ENCODE results near the gene SPOCK1.

Gene SPOCK1

DNA sequence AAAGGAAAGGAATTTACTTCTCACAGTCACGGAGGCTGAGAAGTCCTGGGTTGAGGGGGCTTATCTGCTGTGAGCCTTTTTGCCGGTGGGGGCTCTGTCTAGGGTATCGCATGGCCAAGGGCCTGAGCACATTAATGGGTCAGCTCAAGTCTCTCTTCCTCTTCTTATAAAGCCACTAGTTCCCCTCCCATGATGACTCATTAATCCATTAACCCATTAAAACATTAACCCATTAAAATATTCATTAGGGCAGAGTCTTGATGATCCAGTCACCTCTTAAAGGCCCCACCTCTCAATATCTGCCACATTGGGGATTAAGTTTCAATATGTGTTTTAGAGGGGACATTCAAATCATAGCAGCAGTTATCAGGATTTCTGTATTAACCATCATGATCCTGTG is 406.3 kb downstream of the SPOCK1 start:
- H3K36me3 ChIP-seq (ENCODE audit: control insufficient read depth in 5 of 5, insufficient read depth in 5 of 5, low read length in 5 of 5), result no peaks in the 10 kb centered on the region
- no peaks in the 10 kb centered on the region for H3K9me3 ChIP-seq (ENCODE audit: control insufficient read depth in 5 of 5, low read length in 5 of 5)
- H3K9ac ChIP-seq (ENCODE audit: low read length in 5 of 5), result no peak overlapping the region
- no peaks in the 10 kb centered on the region for H3K4me1 ChIP-seq (ENCODE audit: control insufficient read depth in 5 of 5, insufficient read depth in 5 of 5, low read length in 5 of 5)
- no peak overlapping the region for H3K4me3 ChIP-seq (ENCODE audit: low read depth in 1 of 5, low read length in 5 of 5)
- H3K27me3 ChIP-seq (ENCODE audit: control insufficient read depth in 5 of 5, insufficient read depth in 4 of 5, low read length in 5 of 5), result no peaks in the 10 kb centered on the region
- no peak overlapping the region for H3K27ac ChIP-seq (ENCODE audit: low read depth, low read length)

DNA sequence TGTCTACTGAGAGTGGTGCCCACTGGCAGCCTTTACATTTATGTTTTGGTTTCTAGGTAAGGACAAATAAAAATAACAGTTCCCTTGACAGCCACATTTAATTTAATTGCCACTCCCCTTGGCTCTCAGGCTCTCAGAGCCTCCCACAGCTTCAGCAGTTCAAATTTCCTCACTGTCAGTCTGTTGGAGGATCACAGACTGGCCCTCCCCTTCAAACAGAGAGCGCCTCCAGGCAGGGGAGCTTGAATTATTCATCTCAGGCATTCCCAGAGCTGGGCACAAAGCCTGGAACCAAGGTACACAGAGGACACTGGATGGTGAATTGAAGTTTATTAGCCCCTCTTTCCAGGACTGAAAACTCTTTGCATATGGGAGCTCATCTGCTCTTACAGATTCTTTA is 407.7 kb downstream of the SPOCK1 start:
- no peak overlapping the region for H3K9ac ChIP-seq (ENCODE audit: low read length in 5 of 5)
- H3K9me3 ChIP-seq (ENCODE audit: control insufficient read depth in 5 of 5, low read length in 5 of 5), result no peaks in the 10 kb centered on the region
- H3K36me3 ChIP-seq (ENCODE audit: control insufficient read depth in 5 of 5, insufficient read depth in 5 of 5, low read length in 5 of 5), result no peaks in the 10 kb centered on the region
- no peak overlapping the region for H3K4me3 ChIP-seq (ENCODE audit: low read depth in 1 of 5, low read length in 5 of 5)
- no peaks in the 10 kb centered on the region for H3K27me3 ChIP-seq (ENCODE audit: control insufficient read depth in 5 of 5, insufficient read depth in 4 of 5, low read length in 5 of 5)
- no peaks in the 10 kb centered on the region for H3K4me1 ChIP-seq (ENCODE audit: control insufficient read depth in 5 of 5, insufficient read depth in 5 of 5, low read length in 5 of 5)
- H3K27ac ChIP-seq (ENCODE audit: low read depth, low read length), result no peak overlapping the region

DNA sequence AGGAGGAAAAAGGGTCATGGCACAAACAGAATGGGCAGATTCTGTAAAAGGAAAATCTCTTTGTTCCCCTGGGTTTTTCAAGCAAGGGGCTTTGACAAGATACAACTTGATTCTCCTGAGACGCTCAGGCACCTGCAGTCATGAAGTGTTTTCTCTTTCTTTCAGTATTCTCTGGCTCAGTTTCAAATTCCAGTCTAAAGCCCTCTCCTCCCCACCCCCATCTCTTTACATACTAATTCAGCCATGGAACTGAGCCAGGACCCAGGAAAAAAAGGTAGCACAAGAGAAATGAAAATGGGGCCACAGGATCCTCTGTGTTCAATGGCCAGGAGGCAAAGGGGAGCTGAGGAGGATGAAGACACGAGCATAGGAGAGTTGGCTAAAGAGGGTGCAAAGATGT is 408.4 kb downstream of the SPOCK1 start:
- Histone ChIP-seq H3K36me3 (ENCODE audit: control insufficient read depth in 5 of 5, insufficient read depth in 5 of 5, low read length in 5 of 5) (no peaks in the 10 kb centered on the region), H3K27me3 (ENCODE audit: control insufficient read depth in 5 of 5, insufficient read depth in 4 of 5, low read length in 5 of 5) (peaks cover 0 to 2% (median 0%) of the 10 kb centered on the region in 5 donors), H3K4me1 (ENCODE audit: control insufficient read depth in 5 of 5, insufficient read depth in 5 of 5, low read length in 5 of 5) (no peaks in the 10 kb centered on the region), H3K9me3 (ENCODE audit: control insufficient read depth in 5 of 5, low read length in 5 of 5) (no peaks in the 10 kb centered on the region), H3K27ac (ENCODE audit: low read depth, low read length) (no peak overlapping the region), H3K9ac (ENCODE audit: low read length in 5 of 5) (no peak overlapping the region), H3K4me3 (ENCODE audit: low read depth in 1 of 5, low read length in 5 of 5) (no peak overlapping the region)

DNA sequence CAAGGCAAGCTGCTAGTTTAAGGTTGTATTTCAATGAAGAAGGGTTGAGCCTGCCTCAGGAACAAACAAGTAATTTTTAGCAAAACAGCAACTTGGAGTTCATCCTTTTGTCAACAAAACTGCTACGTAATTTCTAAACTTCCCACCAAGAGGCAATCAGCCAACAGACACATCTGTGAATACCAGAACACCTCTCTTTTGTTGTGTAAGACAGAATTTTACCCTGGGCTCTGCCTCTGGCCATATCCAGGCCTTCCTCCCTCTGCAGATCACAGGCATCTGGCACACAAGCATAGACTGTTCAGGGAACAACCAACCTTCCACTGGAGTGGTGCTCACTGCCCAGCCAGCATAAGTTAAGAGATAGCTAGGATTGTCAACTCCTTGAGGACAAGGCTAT is 409.0 kb downstream of the SPOCK1 start:
- Histone ChIP-seq H3K36me3 (ENCODE audit: control insufficient read depth in 5 of 5, insufficient read depth in 5 of 5, low read length in 5 of 5) (no peaks in the 10 kb centered on the region), H3K9ac (ENCODE audit: low read length in 5 of 5) (no peak overlapping the region), H3K4me3 (ENCODE audit: low read depth in 1 of 5, low read length in 5 of 5) (no peak overlapping the region), H3K27me3 (ENCODE audit: control insufficient read depth in 5 of 5, insufficient read depth in 4 of 5, low read length in 5 of 5) (peaks cover 0 to 2% (median 0%) of the 10 kb centered on the region in 5 donors), H3K9me3 (ENCODE audit: control insufficient read depth in 5 of 5, low read length in 5 of 5) (no peaks in the 10 kb centered on the region), H3K27ac (ENCODE audit: low read depth, low read length) (no peak overlapping the region), H3K4me1 (ENCODE audit: control insufficient read depth in 5 of 5, insufficient read depth in 5 of 5, low read length in 5 of 5) (no peaks in the 10 kb centered on the region)

DNA sequence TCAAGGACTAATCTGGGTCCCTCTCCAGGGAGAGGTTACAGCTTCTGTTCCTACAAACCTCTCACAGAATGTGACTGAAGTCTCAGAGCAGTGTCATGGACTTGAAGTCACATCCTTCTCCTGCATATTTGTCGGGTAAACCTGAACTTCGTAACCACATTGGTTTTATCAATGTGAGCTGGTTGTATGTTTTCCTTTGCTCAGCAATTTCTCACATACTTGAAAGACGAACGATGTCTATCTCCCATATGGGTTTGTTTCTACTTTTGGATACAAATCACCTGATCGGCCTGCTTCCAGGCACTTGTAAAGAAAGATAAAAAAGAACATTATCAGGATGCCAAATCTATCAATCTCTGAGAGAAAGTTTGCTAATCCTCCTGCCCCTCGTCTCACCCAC is 411.0 kb downstream of the SPOCK1 start:
- Histone ChIP-seq H3K27ac (ENCODE audit: low read depth, low read length) (no peak overlapping the region), H3K4me1 (ENCODE audit: control insufficient read depth in 5 of 5, insufficient read depth in 5 of 5, low read length in 5 of 5) (no peaks in the 10 kb centered on the region), H3K9me3 (ENCODE audit: control insufficient read depth in 5 of 5, low read length in 5 of 5) (no peaks in the 10 kb centered on the region), H3K36me3 (ENCODE audit: control insufficient read depth in 5 of 5, insufficient read depth in 5 of 5, low read length in 5 of 5) (no peaks in the 10 kb centered on the region), H3K4me3 (ENCODE audit: low read depth in 1 of 5, low read length in 5 of 5) (no peak overlapping the region), H3K9ac (ENCODE audit: low read length in 5 of 5) (no peak overlapping the region), H3K27me3 (ENCODE audit: control insufficient read depth in 5 of 5, insufficient read depth in 4 of 5, low read length in 5 of 5) (peaks cover 0 to 2% (median 0%) of the 10 kb centered on the region in 5 donors)

DNA sequence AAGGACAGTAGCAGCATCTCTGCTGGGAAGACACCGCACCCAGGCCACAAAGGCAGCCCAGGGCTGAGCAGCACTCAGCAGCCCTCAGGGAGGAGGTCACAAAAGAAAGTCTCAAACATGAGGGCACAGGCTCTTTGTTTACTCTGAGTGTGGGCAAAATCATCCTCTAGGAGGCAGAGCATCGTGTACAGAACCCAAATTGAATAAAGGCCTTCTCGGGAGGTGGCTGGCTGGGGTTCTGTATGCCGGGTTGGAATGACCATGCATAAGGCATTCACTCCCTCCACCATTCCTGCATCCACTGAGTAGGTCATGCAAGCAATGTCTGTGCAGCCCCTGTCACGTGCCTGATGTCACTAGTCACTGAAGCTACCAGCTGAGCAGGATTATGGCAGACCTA is 412.8 kb downstream of the SPOCK1 start:
- Histone ChIP-seq H3K27ac (ENCODE audit: low read depth, low read length) (no peak overlapping the region), H3K9me3 (ENCODE audit: control insufficient read depth in 5 of 5, low read length in 5 of 5) (no peaks in the 10 kb centered on the region), H3K4me1 (ENCODE audit: control insufficient read depth in 5 of 5, insufficient read depth in 5 of 5, low read length in 5 of 5) (no peaks in the 10 kb centered on the region), H3K4me3 (ENCODE audit: low read depth in 1 of 5, low read length in 5 of 5) (no peak overlapping the region), H3K27me3 (ENCODE audit: control insufficient read depth in 5 of 5, insufficient read depth in 4 of 5, low read length in 5 of 5) (peaks cover 0 to 2% (median 0%) of the 10 kb centered on the region in 5 donors), H3K9ac (ENCODE audit: low read length in 5 of 5) (no peak overlapping the region), H3K36me3 (ENCODE audit: control insufficient read depth in 5 of 5, insufficient read depth in 5 of 5, low read length in 5 of 5) (no peaks in the 10 kb centered on the region)

DNA sequence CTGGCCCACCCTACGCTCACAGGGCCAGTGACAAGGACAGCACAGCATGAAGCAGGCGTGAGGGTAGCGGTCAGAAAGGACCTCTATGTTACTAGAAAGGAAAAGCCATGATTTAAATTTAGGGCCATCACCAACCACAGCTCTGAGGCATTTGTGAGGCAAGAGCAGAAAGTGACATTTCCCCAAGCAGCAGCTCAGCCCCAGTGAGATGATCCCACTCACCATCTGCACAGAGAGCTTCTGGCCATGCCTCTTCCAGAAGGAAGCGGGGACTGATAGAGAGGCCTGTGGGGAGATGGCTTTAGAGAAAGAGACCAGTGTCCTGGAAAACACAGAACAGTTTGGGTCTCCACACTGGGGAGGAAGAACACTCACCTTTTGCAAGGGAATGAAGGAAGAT is 413.9 kb downstream of the SPOCK1 start:
- Histone ChIP-seq H3K27me3 (ENCODE audit: control insufficient read depth in 5 of 5, insufficient read depth in 4 of 5, low read length in 5 of 5) (peaks cover 0 to 2% (median 0%) of the 10 kb centered on the region in 5 donors), H3K9ac (ENCODE audit: low read length in 5 of 5) (no peak overlapping the region), H3K4me1 (ENCODE audit: control insufficient read depth in 5 of 5, insufficient read depth in 5 of 5, low read length in 5 of 5) (no peaks in the 10 kb centered on the region), H3K9me3 (ENCODE audit: control insufficient read depth in 5 of 5, low read length in 5 of 5) (no peaks in the 10 kb centered on the region), H3K4me3 (ENCODE audit: low read depth in 1 of 5, low read length in 5 of 5) (no peak overlapping the region), H3K36me3 (ENCODE audit: control insufficient read depth in 5 of 5, insufficient read depth in 5 of 5, low read length in 5 of 5) (no peaks in the 10 kb centered on the region), H3K27ac (ENCODE audit: low read depth, low read length) (no peak overlapping the region)

DNA sequence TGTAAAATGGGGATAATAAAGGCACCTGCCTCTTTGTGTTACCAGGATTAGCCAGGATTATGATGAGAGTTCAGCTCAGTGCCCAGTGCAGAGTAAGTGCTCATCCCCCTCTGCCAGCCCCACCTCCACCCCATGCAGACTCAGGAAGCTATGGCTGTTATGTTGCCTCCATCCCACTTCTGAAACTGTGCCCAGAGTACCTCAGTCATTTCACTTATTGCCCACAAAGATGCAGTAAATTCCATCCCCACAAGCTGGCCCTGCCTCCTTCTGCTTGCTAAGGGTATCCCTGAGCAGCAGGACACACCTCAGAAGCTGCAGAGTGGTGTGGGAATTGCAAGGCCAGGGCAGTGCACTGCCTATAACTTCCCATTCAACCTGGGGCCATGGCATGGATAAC is 415.1 kb downstream of the SPOCK1 start:
- Histone ChIP-seq H3K36me3 (ENCODE audit: control insufficient read depth in 5 of 5, insufficient read depth in 5 of 5, low read length in 5 of 5) (no peaks in the 10 kb centered on the region), H3K9ac (ENCODE audit: low read length in 5 of 5) (no peak overlapping the region), H3K4me1 (ENCODE audit: control insufficient read depth in 5 of 5, insufficient read depth in 5 of 5, low read length in 5 of 5) (no peaks in the 10 kb centered on the region), H3K27me3 (ENCODE audit: control insufficient read depth in 5 of 5, insufficient read depth in 4 of 5, low read length in 5 of 5) (peaks cover 0 to 2% (median 0%) of the 10 kb centered on the region in 5 donors), H3K27ac (ENCODE audit: low read depth, low read length) (no peak overlapping the region), H3K9me3 (ENCODE audit: control insufficient read depth in 5 of 5, low read length in 5 of 5) (no peaks in the 10 kb centered on the region), H3K4me3 (ENCODE audit: low read depth in 1 of 5, low read length in 5 of 5) (no peak overlapping the region)

DNA sequence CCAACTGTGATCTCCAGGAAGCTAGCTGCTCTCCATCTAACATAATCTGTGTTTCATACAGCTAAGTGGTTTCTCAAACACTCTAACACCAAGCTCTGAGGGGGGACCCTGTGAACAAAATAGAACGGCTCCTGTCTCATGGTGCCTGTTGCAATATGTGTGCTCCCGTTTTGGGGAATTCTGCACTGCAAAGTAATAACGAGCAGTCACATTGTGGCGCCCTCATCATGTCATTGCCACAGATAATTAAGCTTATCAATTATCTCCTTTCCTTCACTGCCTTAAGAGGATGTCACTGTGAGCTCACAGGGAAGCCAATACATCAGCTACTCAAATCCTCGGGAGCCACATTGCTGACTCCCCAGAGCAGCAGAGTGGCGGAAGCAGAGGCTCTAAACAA is 416.2 kb downstream of the SPOCK1 start:
- H3K9me3 ChIP-seq (ENCODE audit: control insufficient read depth in 5 of 5, low read length in 5 of 5), result no peaks in the 10 kb centered on the region
- H3K4me3 ChIP-seq (ENCODE audit: low read depth in 1 of 5, low read length in 5 of 5), result no peak overlapping the region
- no peaks in the 10 kb centered on the region for H3K4me1 ChIP-seq (ENCODE audit: control insufficient read depth in 5 of 5, insufficient read depth in 5 of 5, low read length in 5 of 5)
- H3K9ac ChIP-seq (ENCODE audit: low read length in 5 of 5), result no peak overlapping the region
- H3K27me3 ChIP-seq (ENCODE audit: control insufficient read depth in 5 of 5, insufficient read depth in 4 of 5, low read length in 5 of 5), result peaks cover 0 to 3% (median 0%) of the 10 kb centered on the region in 5 donors
- no peak overlapping the region for H3K27ac ChIP-seq (ENCODE audit: low read depth, low read length)
- no peaks in the 10 kb centered on the region for H3K36me3 ChIP-seq (ENCODE audit: control insufficient read depth in 5 of 5, insufficient read depth in 5 of 5, low read length in 5 of 5)

DNA sequence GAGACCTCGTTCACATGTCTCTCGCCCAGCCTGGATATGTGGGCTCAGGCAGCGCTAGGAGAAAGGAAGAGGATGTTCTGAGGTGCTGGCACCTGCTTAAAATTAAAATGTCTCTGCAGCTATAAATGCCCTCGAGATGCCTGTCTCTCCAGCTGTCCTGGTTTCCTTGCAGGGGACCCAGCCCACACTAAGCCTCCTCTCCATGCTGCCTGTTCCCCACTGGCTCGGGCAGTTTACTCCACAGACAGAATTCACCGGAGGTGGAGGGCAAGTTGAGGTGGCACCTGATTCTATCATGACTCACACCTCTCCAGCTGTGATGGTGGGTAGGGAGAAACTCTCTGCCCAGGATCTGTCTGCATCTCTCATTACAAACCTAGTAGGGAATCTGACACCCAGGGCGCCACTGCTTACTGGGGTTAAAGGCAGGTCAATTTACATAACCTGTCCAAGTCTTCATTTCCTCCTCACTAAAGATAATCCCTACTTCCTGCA is 420.9 kb downstream of the SPOCK1 start:
- Histone ChIP-seq H3K27me3 (ENCODE audit: control insufficient read depth in 5 of 5, insufficient read depth in 4 of 5, low read length in 5 of 5) (peaks cover 0 to 3% (median 0%) of the 10 kb centered on the region in 5 donors), H3K4me1 (ENCODE audit: control insufficient read depth in 5 of 5, insufficient read depth in 5 of 5, low read length in 5 of 5) (no peaks in the 10 kb centered on the region), H3K4me3 (ENCODE audit: low read depth in 1 of 5, low read length in 5 of 5) (no peak overlapping the region), H3K9ac (ENCODE audit: low read length in 5 of 5) (no peak overlapping the region), H3K9me3 (ENCODE audit: control insufficient read depth in 5 of 5, low read length in 5 of 5) (no peaks in the 10 kb centered on the region), H3K36me3 (ENCODE audit: control insufficient read depth in 5 of 5, insufficient read depth in 5 of 5, low read length in 5 of 5) (no peaks in the 10 kb centered on the region), H3K27ac (ENCODE audit: low read depth, low read length) (no peak overlapping the region)
